ENCODE measurements around the gene TUBB2B.

Gene TUBB2B

DNA sequence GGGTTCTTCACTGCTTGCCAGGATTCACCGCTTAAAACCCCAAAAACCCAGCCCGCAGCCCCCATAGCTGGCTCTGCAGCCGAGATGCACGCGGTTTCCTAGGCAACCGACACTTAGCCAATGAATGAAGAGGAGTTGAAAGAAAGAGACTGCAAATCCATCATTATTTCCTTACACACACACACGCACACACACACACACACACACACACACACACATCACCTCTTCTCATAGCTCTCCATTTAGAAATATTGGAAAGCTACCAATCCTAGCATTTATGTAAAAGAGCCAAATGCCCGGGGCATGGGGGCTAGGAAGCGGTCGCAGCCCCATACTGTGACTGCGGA lies 3.4 kb upstream of the TUBB2B start:
- no peaks in the 10 kb centered on the region for H3K9me3 ChIP-seq (ENCODE audit: insufficient read depth, low read depth, low read length)
- no peak overlapping the region for H3K27ac ChIP-seq (ENCODE audit: low read length)
- peaks cover 14% of the 10 kb centered on the region for H3K4me1 ChIP-seq (ENCODE audit: insufficient read depth, low read length)
- H3K9ac ChIP-seq (ENCODE audit: low read depth, low read length), result peak overlapping the region; percentile 92; the same call in 1 of the 2 replicates
- H3K27me3 ChIP-seq (ENCODE audit: insufficient read depth, low read length), result peaks cover 38% of the 10 kb centered on the region
- H3K4me3 ChIP-seq (ENCODE audit: low read length), result peak overlapping the region; percentile 94
- H3K36me3 ChIP-seq (ENCODE audit: insufficient read depth, low read depth, low read length), result peaks cover 5% of the 10 kb centered on the region

DNA sequence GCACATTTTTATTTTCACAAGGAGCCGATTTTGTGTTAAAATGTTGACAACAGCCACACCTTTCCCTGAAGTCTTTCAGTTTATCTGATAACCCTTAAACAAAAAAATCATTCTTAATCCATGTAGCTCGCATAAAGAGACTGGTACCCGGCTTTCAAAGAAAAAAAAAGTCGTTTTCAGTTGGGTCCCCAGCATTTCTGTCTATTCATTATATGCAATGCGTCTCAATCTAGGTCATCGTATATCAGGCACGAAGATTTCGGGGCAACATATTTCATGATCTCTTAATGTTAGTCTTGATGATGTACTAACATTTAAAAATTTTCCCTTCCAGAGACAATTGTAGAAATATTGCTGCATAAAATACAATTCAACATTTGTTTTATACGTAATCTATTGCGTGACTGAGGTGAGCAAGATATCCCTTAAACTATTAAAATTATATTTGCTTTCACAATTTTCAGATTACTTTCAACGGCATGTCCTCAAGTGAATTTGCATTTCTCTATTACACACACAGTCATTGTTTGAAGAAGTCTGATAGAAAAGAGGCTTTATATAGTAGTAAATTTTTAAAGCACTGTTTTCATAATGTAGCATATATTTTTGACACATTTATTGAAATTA lies 2.9 kb upstream of the TUBB2B start:
- Histone ChIP-seq H3K9me3 (ENCODE audit: insufficient read depth, low read depth, low read length) (no peaks in the 10 kb centered on the region), H3K36me3 (ENCODE audit: insufficient read depth, low read depth, low read length) (peaks cover 8% of the 10 kb centered on the region), H3K27ac (ENCODE audit: low read length) (no peak overlapping the region), H3K27me3 (ENCODE audit: insufficient read depth, low read length) (peaks cover 38% of the 10 kb centered on the region), H3K4me1 (ENCODE audit: insufficient read depth, low read length) (peaks cover 11% of the 10 kb centered on the region), H3K4me3 (ENCODE audit: low read length) (peak overlapping the region; percentile 94), H3K9ac (ENCODE audit: low read depth, low read length) (peak overlapping the region; percentile 74; the same call in 1 of the 2 replicates)

DNA sequence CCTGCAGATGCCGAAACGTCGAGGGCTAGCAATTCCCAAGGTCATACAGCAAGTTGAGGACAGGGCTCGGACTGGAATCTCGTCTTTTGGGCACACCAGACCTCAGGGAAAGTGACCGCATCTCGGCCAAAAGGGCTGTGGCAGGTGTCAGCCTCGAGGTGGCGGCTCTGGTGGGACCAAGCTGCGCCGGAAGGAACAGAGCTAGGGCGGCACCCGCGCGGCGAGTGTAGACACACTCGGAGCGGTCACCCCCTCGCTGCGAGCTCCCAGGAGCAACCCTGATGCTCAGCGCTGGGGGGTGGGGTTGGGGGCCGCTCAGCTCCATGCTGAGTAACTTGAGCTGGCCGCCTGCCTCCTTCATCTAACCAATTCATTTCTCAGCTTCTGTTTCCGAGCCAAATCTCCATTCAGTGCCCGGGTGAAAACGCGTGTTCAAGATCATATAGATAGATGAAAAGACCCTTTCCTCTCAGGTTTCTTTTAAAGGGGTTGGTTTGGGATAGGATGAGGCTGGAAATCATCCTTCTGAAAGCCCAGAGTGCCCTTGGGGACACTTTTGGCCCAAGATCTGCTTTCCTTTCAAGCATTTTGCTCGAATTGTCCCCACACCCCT lies 2.2 kb upstream of the TUBB2B start:
- H3K36me3 ChIP-seq (ENCODE audit: insufficient read depth, low read depth, low read length), result peaks cover 8% of the 10 kb centered on the region
- H3K9me3 ChIP-seq (ENCODE audit: insufficient read depth, low read depth, low read length), result no peaks in the 10 kb centered on the region
- H3K4me1 ChIP-seq (ENCODE audit: insufficient read depth, low read length), result peaks cover 11% of the 10 kb centered on the region
- H3K27ac ChIP-seq (ENCODE audit: low read length), result no peak overlapping the region
- peak overlapping the region; percentile 94 for H3K4me3 ChIP-seq (ENCODE audit: low read length)
- H3K9ac ChIP-seq (ENCODE audit: low read depth, low read length), result peak overlapping the region; percentile 74; the same call in 1 of the 2 replicates
- H3K27me3 ChIP-seq (ENCODE audit: insufficient read depth, low read length), result peaks cover 38% of the 10 kb centered on the region

DNA sequence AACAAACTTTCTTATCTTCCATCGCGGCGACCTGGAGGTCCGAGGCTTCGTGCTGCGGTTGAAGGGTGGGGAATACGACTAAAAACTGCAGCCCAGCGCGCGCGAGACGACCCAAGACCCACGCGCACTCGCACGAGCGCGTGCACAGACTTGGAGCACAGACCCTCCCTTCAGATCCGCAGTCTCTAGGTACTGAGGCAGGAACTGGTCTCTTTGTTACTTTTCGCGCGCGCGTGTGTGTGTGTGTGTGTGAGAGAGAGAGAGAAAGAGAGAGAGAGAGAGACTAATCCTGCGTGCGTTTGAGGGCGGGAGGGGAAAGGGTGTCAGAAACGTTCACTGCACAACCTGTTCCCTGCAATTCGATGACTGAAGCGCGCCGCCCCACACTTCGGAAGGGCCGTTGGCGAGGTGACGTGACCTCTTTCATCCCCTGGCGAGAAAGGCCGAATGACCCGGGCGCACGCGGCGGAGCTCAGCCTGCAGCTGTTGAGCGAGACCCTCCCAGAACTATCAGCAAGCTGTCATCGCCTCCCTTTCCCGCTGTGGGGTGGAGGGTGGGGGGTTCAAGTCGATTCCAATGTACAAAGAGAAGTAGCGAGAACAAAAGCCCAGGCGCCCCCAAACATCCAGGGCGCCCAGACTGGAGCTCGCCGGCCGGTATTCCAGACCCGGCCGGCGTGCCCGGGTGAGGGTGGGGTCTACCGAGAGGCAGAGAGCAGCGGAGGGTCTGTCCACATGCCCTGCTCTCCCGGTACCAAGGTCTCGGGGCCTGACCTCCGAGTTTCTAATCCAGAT lies 1.5 kb upstream of the TUBB2B start:
- Histone ChIP-seq H3K27me3 (ENCODE audit: insufficient read depth, low read length) (peaks cover 38% of the 10 kb centered on the region), H3K9me3 (ENCODE audit: insufficient read depth, low read depth, low read length) (no peaks in the 10 kb centered on the region), H3K36me3 (ENCODE audit: insufficient read depth, low read depth, low read length) (peaks cover 15% of the 10 kb centered on the region), H3K9ac (ENCODE audit: low read depth, low read length) (peak overlapping the region; percentile 74; the same call in 1 of the 2 replicates), H3K4me3 (ENCODE audit: low read length) (peak overlapping the region; percentile 94), H3K27ac (ENCODE audit: low read length) (no peak overlapping the region), H3K4me1 (ENCODE audit: insufficient read depth, low read length) (peaks cover 11% of the 10 kb centered on the region)

DNA sequence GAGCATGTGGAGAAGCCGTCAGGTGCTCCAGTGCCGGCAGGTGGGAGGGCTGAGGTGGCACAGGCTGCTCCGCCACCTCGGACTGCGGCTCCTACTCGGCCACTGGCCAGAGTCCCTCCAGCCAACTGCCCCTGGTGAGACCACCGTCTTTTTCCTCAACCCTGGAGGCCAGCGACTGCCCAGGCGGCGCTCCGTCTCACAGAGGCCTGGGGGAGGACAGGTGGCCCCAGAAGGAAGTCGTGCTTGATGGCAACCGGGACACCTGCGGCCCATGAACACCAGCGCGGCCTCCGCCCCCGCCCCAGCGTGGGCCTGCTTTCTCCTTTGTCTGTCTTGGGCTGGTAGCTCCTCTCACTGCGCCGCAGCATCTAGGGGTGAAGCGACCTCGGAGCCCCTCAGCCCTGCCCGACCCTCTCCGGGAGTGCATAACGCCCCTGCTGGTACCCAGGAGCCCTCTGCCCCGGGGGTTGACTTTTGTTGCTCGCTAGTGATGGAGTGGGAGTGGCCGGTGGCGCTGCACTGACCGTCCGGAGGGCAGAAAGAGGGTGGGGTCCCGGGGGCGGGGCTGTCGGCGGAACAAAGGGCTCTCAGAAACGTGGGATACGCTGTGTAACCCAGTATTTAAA lies 706 bp upstream of the TUBB2B start:
- Histone ChIP-seq H3K9me3 (ENCODE audit: insufficient read depth, low read depth, low read length) (no peaks in the 10 kb centered on the region), H3K9ac (ENCODE audit: low read depth, low read length) (peak overlapping the region; percentile 80; the same call in 1 of the 2 replicates), H3K27me3 (ENCODE audit: insufficient read depth, low read length) (peaks cover 35% of the 10 kb centered on the region), H3K4me3 (ENCODE audit: low read length) (peak overlapping the region; percentile 80), H3K27ac (ENCODE audit: low read length) (peak overlapping the region; percentile 37), H3K36me3 (ENCODE audit: insufficient read depth, low read depth, low read length) (peaks cover 23% of the 10 kb centered on the region), H3K4me1 (ENCODE audit: insufficient read depth, low read length) (peaks cover 11% of the 10 kb centered on the region)

DNA sequence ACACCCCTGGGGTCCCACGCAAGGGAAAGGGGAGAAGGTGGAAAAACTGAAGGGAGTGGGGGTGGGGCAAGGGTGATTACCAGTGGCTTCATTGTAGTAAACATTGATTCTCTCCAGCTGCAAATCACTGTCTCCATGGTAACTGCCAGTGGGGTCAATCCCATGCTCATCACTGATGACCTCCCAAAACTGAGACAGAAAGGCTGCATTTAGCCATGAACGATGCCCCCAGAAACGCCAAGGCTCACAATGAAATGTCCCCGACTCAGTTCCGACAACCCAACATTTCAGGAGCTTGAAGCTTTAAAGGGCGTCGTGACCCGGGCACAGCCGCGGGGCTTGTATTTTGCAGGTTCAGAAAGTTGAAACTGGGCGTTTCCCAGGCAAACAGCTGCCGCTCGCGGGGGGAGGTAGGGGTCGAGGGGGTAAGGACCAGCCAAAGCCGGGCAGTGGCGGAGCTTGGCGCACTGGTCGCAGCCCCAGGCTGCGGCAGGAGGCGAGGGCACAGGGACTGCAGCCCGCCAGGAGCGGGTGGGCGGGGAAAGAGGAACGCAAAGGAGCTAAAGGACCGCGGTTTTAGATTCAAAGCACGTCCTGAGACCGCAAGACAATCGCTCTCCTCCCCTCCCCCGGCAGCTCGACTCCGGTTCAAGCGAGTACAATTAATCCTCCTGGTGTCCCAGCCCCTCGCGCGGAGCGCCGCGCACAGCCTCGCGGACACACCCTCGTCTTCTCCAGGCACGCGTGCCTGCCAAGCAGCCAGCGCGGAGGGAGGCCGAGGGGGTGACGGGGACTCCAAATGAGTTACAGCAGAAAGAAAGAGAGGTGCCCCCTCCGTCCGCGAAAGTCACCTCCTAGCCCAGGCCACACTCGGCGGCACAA lies 731 bp downstream of the TUBB2B start:
- Histone ChIP-seq H3K4me1 (ENCODE audit: insufficient read depth, low read length) (peaks cover 11% of the 10 kb centered on the region), H3K27ac (ENCODE audit: low read length) (peak overlapping the region; percentile 46), H3K27me3 (ENCODE audit: insufficient read depth, low read length) (peaks cover 25% of the 10 kb centered on the region), H3K36me3 (ENCODE audit: insufficient read depth, low read depth, low read length) (peaks cover 25% of the 10 kb centered on the region), H3K4me3 (ENCODE audit: low read length) (peak overlapping the region; percentile 80), H3K9me3 (ENCODE audit: insufficient read depth, low read depth, low read length) (no peaks in the 10 kb centered on the region), H3K9ac (ENCODE audit: low read depth, low read length) (peak overlapping the region; percentile 94)

DNA sequence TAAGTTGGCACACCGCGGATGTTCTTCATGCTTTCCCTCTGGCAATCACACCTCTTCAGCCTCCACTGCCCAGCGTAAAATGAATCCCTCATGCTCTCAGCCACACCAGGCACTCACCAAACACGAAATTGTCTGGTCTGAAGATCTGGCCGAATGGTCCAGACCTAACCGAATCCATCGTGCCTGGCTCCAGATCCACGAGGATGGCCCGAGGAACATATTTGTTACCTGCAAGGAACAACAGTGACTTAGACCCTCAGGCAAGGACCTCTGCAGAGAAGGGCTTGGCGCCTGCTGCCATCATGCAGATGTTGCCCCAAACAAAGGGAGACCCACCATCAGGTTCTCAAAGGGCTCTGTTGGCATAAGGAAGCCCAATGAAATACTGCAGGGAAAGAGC lies 1.4 kb downstream of the TUBB2B start:
- Histone ChIP-seq H3K27ac (ENCODE audit: low read length) (no peak overlapping the region), H3K9ac (ENCODE audit: low read depth, low read length) (peak overlapping the region; percentile 94; the same call in 1 of the 2 replicates), H3K4me1 (ENCODE audit: insufficient read depth, low read length) (peaks cover 11% of the 10 kb centered on the region), H3K27me3 (ENCODE audit: insufficient read depth, low read length) (peaks cover 25% of the 10 kb centered on the region), H3K9me3 (ENCODE audit: insufficient read depth, low read depth, low read length) (no peaks in the 10 kb centered on the region), H3K36me3 (ENCODE audit: insufficient read depth, low read depth, low read length) (peaks cover 25% of the 10 kb centered on the region), H3K4me3 (ENCODE audit: low read length) (peak overlapping the region; percentile 80)

DNA sequence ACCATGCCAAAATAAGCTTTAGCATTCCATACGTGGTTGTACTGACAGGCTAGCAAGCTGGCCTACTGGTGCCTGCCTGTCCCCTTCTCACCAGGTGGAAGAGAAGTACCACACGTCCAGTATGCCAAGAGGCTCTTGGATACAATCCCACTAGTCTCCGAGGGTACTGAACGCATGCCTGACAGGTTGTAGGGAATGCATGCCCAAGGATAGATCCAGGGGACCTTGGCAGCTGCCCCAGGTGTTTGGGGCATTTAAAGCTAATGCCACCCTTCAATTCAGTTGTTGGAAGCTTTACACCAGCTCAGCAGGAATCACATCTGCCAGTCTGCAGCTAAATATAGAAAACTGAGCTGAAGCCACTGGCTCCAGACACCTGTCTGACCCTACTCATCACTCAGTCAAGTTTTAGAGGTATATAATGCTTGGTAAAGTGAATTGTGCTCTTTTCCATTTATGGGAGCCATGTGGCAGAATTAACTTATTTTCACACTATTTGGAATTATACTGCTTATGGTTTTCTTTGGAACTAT lies 4.9 kb downstream of the TUBB2B start:
- Histone ChIP-seq H3K36me3 (ENCODE audit: insufficient read depth, low read depth, low read length) (peaks cover 25% of the 10 kb centered on the region), H3K27me3 (ENCODE audit: insufficient read depth, low read length) (no peaks in the 10 kb centered on the region), H3K4me3 (ENCODE audit: low read length) (no peak overlapping the region), H3K27ac (ENCODE audit: low read length) (no peak overlapping the region), H3K9ac (ENCODE audit: low read depth, low read length) (no peak overlapping the region), H3K4me1 (ENCODE audit: insufficient read depth, low read length) (no peaks in the 10 kb centered on the region; the same call in 1 of the 2 replicates), H3K9me3 (ENCODE audit: insufficient read depth, low read depth, low read length) (no peaks in the 10 kb centered on the region)

DNA sequence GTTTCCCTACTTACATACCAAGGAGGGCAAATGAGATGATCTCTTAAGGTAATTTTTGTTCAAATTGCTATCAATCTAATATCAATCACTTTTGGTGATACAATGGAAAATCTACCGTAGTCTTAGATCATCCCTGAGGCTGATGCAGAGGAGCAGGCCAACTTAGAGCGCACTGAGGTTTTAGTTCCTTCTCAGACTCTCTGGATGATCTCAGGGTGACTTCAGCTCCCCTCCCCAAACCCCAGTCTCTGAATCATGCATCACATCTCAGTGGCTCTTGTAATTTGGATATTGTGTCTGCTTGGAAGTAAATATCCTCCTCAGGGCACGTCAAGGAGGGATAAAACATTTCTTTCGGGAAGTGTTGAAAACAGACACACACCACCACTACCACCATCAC lies 5.9 kb downstream of the TUBB2B start:
- no peaks in the 10 kb centered on the region for H3K9me3 ChIP-seq (ENCODE audit: insufficient read depth, low read depth, low read length)
- H3K36me3 ChIP-seq (ENCODE audit: insufficient read depth, low read depth, low read length), result peaks cover 25% of the 10 kb centered on the region
- H3K9ac ChIP-seq (ENCODE audit: low read depth, low read length), result no peak overlapping the region
- H3K4me1 ChIP-seq (ENCODE audit: insufficient read depth, low read length), result no peaks in the 10 kb centered on the region; the same call in 1 of the 2 replicates
- H3K27ac ChIP-seq (ENCODE audit: low read length), result no peak overlapping the region
- no peak overlapping the region for H3K4me3 ChIP-seq (ENCODE audit: low read length)
- no peaks in the 10 kb centered on the region for H3K27me3 ChIP-seq (ENCODE audit: insufficient read depth, low read length)

DNA sequence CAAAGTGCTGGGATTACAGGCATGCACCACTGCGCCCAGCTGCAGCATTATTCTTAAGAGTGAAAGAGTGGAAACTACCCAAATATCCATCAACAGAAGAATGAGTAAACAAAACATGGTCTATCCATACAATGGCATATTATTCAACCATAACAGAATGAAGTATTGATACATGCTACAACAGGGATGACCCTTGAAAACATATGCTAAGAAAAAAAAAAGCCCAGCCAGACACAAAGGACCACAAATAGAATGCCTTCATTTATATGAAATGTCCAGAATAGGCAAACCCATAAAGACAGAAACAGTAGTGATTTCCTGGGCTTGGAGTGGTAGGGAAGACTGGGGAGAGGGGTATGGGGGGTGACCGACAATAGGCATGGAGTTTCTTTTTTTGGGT lies 7.1 kb downstream of the TUBB2B start:
- Histone ChIP-seq H3K27me3 (ENCODE audit: insufficient read depth, low read length) (no peaks in the 10 kb centered on the region), H3K4me1 (ENCODE audit: insufficient read depth, low read length) (no peaks in the 10 kb centered on the region), H3K36me3 (ENCODE audit: insufficient read depth, low read depth, low read length) (peaks cover 16% of the 10 kb centered on the region), H3K4me3 (ENCODE audit: low read length) (no peak overlapping the region), H3K9me3 (ENCODE audit: insufficient read depth, low read depth, low read length) (no peaks in the 10 kb centered on the region), H3K27ac (ENCODE audit: low read length) (no peak overlapping the region), H3K9ac (ENCODE audit: low read depth, low read length) (no peak overlapping the region)
